Gastroesophageal sphincter (tissue), 3 donors: ENCODE results near the gene DST.

Source experiments
- POLR2A ChIP-seq, 2 donors: fragments of 450-650 bp; IDR thresholded peaks; one replicate each; pipeline ENCODE4 v1.6.1; 2017; ENCODE audit warnings: antibody characterized with exemption in 2 of 2, mild to moderate bottlenecking in 2 of 2, moderate library complexity in 1 of 2
- TF ChIP-seq, protein P1 (sequence below), 4 experiments: fragments of 200-600 bp in 2 of 4; fragments of 450-650 bp in 2 of 4; sonication (generic) in 1 of 4; IDR thresholded peaks; one replicate each; pipeline ENCODE4 v1.5.1; 2017 to 2019; ENCODE audit warnings: antibody characterized with exemption in 4 of 4, mild to moderate bottlenecking in 2 of 4, moderate library complexity in 2 of 4

DNA sequence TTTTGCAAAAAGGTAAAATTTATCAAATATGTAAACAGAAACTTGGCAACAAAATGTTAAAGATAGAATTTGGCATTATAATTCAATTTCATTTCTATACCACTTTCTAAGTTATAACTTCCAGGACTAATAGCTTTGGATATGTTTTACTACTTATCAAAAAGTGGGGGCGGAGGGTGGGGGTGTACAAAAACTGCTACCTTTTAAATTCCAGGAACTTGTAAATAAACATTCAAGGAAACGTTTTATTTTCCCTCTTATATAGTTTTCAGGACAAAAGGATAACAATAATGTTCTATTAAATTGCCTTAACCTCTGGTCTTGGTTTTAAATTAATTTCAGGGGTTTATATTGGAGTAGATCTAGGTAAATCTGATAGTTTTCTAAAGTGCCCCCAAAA is 103.8 kb downstream of the DST start:
- TF ChIP-seq, protein P1, sequence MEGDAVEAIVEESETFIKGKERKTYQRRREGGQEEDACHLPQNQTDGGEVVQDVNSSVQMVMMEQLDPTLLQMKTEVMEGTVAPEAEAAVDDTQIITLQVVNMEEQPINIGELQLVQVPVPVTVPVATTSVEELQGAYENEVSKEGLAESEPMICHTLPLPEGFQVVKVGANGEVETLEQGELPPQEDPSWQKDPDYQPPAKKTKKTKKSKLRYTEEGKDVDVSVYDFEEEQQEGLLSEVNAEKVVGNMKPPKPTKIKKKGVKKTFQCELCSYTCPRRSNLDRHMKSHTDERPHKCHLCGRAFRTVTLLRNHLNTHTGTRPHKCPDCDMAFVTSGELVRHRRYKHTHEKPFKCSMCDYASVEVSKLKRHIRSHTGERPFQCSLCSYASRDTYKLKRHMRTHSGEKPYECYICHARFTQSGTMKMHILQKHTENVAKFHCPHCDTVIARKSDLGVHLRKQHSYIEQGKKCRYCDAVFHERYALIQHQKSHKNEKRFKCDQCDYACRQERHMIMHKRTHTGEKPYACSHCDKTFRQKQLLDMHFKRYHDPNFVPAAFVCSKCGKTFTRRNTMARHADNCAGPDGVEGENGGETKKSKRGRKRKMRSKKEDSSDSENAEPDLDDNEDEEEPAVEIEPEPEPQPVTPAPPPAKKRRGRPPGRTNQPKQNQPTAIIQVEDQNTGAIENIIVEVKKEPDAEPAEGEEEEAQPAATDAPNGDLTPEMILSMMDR (IDR thresholded peaks at IDR 0.05) = no peak
- no peak for TF ChIP-seq POLR2A (IDR thresholded peaks at IDR 0.05)
